Endothelial cell (in vitro differentiated cells): ENCODE results near the gene GRM2. TPM values are rescaled to one million over a fixed set of nuclear protein-coding genes. Genes with fewer than 3 reads are reported as not detected.

Source experiments
- DNase-seq: peaks from one replicate; pipeline ENCODE4 v3.0.0; 2021; ENCODE audit warnings: low spot score
- H3K27ac Mint-ChIP-seq: one replicate; pipeline ENCODE4 v1.8.0; 2021; ENCODE audit warnings: mixed read lengths, inconsistent platforms; ENCODE audit not compliant: unreplicated experiment
- H3K27me3 Mint-ChIP-seq: one replicate; pipeline ENCODE4 v1.8.0; 2021; ENCODE audit warnings: mild to moderate bottlenecking, moderate library complexity, mixed read lengths, inconsistent platforms; ENCODE audit not compliant: unreplicated experiment
- H3K36me3 Mint-ChIP-seq: one replicate; pipeline ENCODE4 v1.8.0; 2021; ENCODE audit warnings: mild to moderate bottlenecking, low read depth, mixed read lengths, inconsistent platforms; ENCODE audit not compliant: unreplicated experiment
- H3K4me1 Mint-ChIP-seq: one replicate; pipeline ENCODE4 v1.8.0; 2021; ENCODE audit warnings: mild to moderate bottlenecking, mixed read lengths, inconsistent platforms; ENCODE audit not compliant: unreplicated experiment
- H3K4me3 Mint-ChIP-seq: one replicate; pipeline ENCODE4 v1.8.0; 2021; ENCODE audit warnings: mild to moderate bottlenecking, mixed read lengths, inconsistent platforms; ENCODE audit not compliant: unreplicated experiment
- H3K9me3 Mint-ChIP-seq: one replicate; pipeline ENCODE4 v1.8.0; 2021; ENCODE audit warnings: mixed read lengths, inconsistent platforms; ENCODE audit not compliant: unreplicated experiment
- total RNA-seq: library from RNA; stranded (reverse); fragmentation: NEBNext Ultra II Directional; extraction: Animal tissue kit (Norgen Biotek cat#: 25700); gene quantifications from one replicate; pipeline ENCODE4 v1.2.1, GENCODE V29; 2021; ENCODE audit not compliant: unreplicated experiment
- TF ChIP-seq, protein P1 (sequence below): fragments of 200-600 bp; sonication (generic); IDR thresholded peaks from one replicate; pipeline ENCODE4 v1.5.0; 2021; ENCODE audit warnings: antibody characterized with exemption; ENCODE audit not compliant: unreplicated experiment

The GRM2 gene
- total RNA-seq, 1 donor from 2014 or later = 0.97 TPM

- TF ChIP-seq, protein P1, sequence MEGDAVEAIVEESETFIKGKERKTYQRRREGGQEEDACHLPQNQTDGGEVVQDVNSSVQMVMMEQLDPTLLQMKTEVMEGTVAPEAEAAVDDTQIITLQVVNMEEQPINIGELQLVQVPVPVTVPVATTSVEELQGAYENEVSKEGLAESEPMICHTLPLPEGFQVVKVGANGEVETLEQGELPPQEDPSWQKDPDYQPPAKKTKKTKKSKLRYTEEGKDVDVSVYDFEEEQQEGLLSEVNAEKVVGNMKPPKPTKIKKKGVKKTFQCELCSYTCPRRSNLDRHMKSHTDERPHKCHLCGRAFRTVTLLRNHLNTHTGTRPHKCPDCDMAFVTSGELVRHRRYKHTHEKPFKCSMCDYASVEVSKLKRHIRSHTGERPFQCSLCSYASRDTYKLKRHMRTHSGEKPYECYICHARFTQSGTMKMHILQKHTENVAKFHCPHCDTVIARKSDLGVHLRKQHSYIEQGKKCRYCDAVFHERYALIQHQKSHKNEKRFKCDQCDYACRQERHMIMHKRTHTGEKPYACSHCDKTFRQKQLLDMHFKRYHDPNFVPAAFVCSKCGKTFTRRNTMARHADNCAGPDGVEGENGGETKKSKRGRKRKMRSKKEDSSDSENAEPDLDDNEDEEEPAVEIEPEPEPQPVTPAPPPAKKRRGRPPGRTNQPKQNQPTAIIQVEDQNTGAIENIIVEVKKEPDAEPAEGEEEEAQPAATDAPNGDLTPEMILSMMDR = no peak
These were observed 24.3 kb upstream of the GRM2 start for GRCh38 chr3:51682526-51682925.

DNA sequence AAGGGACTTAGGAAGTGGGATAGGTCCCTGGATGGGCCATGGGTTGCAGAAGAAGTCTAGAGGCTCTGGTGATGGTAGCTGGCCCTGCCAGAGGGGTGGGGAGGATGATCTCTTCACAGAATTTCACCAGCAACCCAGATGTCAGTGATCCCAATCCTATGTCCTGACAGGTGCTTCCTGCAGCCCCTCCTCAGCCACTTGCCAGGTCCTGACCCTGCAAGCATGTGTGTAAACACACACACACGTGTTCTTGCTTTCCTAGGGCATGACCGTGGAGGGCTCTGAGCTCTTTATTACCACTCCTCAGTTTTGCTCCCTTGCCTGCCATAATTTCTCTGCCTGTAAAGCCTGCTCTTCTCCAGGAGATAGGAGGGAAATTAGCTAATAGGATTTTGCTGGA is 23.3 kb upstream of the GRM2 start:
- H3K36me3 Mint-ChIP-seq = peaks cover 29% of the 10 kb centered on the region
- TF ChIP-seq, protein P1 = no peak
- no peaks in the 10 kb centered on the region for H3K9me3 Mint-ChIP-seq
- no peak overlapping the region for H3K27ac Mint-ChIP-seq
- H3K4me3 Mint-ChIP-seq = no peak overlapping the region
- H3K4me1 Mint-ChIP-seq = peaks cover 47% of the 10 kb centered on the region
- peaks cover 15% of the 10 kb centered on the region for H3K27me3 Mint-ChIP-seq
- DNase-seq = no peak

More at GRCh38 chr3:51682526-51682925, 24.3 kb upstream of the GRM2 start:
- no peaks in the 10 kb centered on the region for H3K9me3 Mint-ChIP-seq
- H3K36me3 Mint-ChIP-seq = peaks cover 25% of the 10 kb centered on the region
- no peak for DNase-seq
- H3K27ac Mint-ChIP-seq = no peak overlapping the region
- H3K4me3 Mint-ChIP-seq = no peak overlapping the region
- H3K4me1 Mint-ChIP-seq = peaks cover 47% of the 10 kb centered on the region
- peaks cover 15% of the 10 kb centered on the region for H3K27me3 Mint-ChIP-seq

DNA sequence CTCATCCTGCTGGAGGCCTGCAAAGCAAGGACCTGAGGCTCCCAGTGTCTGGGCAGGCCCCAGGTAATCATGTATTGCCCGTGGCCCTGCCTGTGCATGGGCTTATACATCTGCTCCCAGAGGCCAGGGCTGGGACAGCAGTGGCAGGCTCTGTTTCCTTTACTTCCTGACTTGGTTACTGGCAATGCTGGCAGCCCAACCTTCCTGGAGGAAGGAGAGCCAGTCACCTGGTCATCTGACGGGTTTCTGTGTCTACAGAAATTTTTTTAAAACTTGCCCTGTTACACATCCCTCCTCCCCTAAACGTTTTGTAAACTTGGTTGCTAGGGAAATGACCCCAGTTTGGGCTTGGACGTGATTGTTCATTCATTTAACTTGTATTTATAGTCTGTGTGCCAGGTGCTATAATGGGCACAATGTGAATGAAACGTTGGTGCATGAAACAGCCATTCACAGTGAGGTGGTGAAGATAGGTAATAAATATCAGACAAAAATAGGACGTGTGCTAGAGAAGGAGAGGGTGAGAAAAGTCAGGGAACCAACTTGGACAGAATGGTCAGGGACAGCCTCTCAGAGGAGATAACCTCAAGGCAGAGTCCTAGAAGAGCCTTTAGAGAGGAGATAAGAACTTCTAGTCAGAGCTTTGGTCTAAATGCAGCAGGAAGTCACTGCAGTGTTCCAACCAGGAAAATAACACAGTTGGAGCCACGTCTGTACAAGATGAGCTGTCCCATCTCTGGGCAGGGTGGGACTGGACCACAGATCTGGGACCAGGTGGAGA is 21.7 kb upstream of the GRM2 start:
- Mint-ChIP-seq H3K4me1 (peaks cover 43% of the 10 kb centered on the region), H3K27me3 (peaks cover 15% of the 10 kb centered on the region), H3K36me3 (peaks cover 29% of the 10 kb centered on the region), H3K4me3 (peak overlapping the region; percentile 37), H3K27ac (peak overlapping the region; percentile 82), H3K9me3 (no peaks in the 10 kb centered on the region)
- DNase-seq = no peak
- TF ChIP-seq, protein P1 = no peak

- H3K27me3 Mint-ChIP-seq = peaks cover 13% of the 10 kb centered on the region
- no peak for DNase-seq
- no peaks in the 10 kb centered on the region for H3K9me3 Mint-ChIP-seq
- H3K4me3 Mint-ChIP-seq = peak overlapping the region; percentile 37
- TF ChIP-seq, protein P1 = no peak
- H3K36me3 Mint-ChIP-seq = peaks cover 29% of the 10 kb centered on the region
- peak overlapping the region; percentile 82 for H3K27ac Mint-ChIP-seq
- peaks cover 40% of the 10 kb centered on the region for H3K4me1 Mint-ChIP-seq
These were observed 20.8 kb upstream of the GRM2 start for GRCh38 chr3:51686056-51686455.

DNA sequence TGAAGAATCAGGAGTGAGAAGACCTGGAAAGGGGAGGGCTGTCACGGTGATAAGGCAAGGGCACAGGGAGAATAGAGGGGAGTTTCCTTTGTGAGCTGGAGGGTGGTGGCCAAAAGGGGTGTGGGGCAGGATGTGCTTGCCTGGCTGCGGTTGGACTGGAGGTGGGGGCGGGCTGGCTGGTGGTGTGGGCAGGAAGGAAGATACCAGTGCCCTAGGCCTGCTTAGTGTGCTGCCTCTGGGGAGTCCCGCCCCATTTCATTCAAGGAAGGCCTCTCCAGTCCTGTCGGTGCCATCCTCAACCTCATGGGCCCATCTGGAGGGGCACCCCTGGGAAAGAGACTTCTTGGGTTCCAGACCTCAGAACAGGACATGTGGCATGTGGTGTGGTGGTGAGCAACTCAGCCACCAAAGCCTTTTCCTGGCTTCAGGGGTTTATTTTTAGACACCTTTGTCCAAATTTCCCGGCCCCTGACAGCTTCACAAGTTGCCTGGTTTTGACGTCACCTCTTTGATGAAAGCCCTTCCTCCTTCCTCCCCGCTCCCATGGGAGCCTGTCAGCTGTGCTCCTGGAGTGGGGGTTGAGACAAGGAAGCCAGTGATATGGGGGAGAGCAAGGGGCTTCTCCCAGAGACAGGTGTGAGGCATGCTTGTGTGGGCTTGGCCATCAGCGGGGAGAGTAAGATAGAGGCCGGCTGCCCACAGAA is 20.2 kb upstream of the GRM2 start:
- peaks cover 29% of the 10 kb centered on the region for H3K36me3 Mint-ChIP-seq
- no peaks in the 10 kb centered on the region for H3K9me3 Mint-ChIP-seq
- peaks cover 14% of the 10 kb centered on the region for H3K27me3 Mint-ChIP-seq
- no peak overlapping the region for H3K4me3 Mint-ChIP-seq
- TF ChIP-seq, protein P1 = no peak
- DNase-seq = no peak
- H3K27ac Mint-ChIP-seq = peak overlapping the region; percentile 82
- H3K4me1 Mint-ChIP-seq = peaks cover 34% of the 10 kb centered on the region
